ENCODE results near the gene SLC1A5. TPM values are rescaled to one million over a fixed set of nuclear protein-coding genes. Genes with fewer than 3 reads are reported as not detected.
"Not testable (repeated sequence)": the region's sequence is repeated elsewhere in the genome, so short reads cannot be mapped to it uniquely, and the experiment has no call there.

The SLC1A5 gene
- polyA plus RNA-seq, 3 donors, result 34.6 to 64.9 (median 57.3) TPM

GRCh38 chr19:46773018-46773399, 15.4 kb downstream of the SLC1A5 start:
- Histone ChIP-seq H3K79me2 (ENCODE audit: insufficient read depth, low read length) (peaks cover 4% of the 10 kb centered on the region), H4K20me1 (ENCODE audit: insufficient read depth, low read length) (peaks cover 18% of the 10 kb centered on the region), H3K4me3 (replicated peaks in 1 of 3; ENCODE audit: low read depth in 2 of 3, low read length in 3 of 3) (no peak overlapping the region), H3K9me3 (replicated peaks in 1 of 2; ENCODE audit: control insufficient read depth in 1 of 2, insufficient read depth in 1 of 2, low read length in 2 of 2) (no peaks in the 10 kb centered on the region), H3K4me2 (replicated peaks; ENCODE audit: extremely low read depth, low read length, poor library complexity, severe bottlenecking) (no peak overlapping the region), H3K27ac (ENCODE audit: low read depth in 1 of 2, low read length in 2 of 2) (no peak overlapping the region), H2AFZ (ENCODE audit: insufficient read depth, low read depth, low read length, poor library complexity, severe bottlenecking) (no peak overlapping the region), H3K4me1 (ENCODE audit: control insufficient read depth in 1 of 2, insufficient read depth in 2 of 2, low read length in 2 of 2) (peaks cover 0 to under 1% of the 10 kb centered on the region in 2 donors), H3K36me3 (replicated peaks in 1 of 2; ENCODE audit: control insufficient read depth in 1 of 2, insufficient read depth in 2 of 2, low read length in 2 of 2) (peaks cover 28 to 35% of the 10 kb centered on the region in 2 donors), H3K9ac (ENCODE audit: insufficient read depth, low read length, poor library complexity, severe bottlenecking) (no peak overlapping the region), H3K27me3 (ENCODE audit: control insufficient read depth in 2 of 2, insufficient read depth in 2 of 2, low read length in 2 of 2) (no peaks in the 10 kb centered on the region)
- TF ChIP-seq CTCF (IDR thresholded peaks at IDR 0.05), result no peak
- Mint-ChIP-seq H3K4me1 (no peaks in the 10 kb centered on the region), H3K9me3 (no peaks in the 10 kb centered on the region), H3K27ac (no peak overlapping the region), H3K27me3 (ENCODE audit: low read depth in 3 of 3) (peaks cover 0 to 2% (median 1%) of the 10 kb centered on the region in 3 donors), H3K4me3 (no peak overlapping the region), H3K36me3 (peaks cover 29 to 37% of the 10 kb centered on the region in 2 donors)
- no peak for DNase-seq
- WGBS (ENCODE audit: insufficient coverage), result 66% methylated on average over 3 of the region's 7 CpGs
- intact Hi-C loops (cut with micrococcal nuclease), result no loop called here

GRCh38 chr19:46772170-46773017, 16.0 kb downstream of the SLC1A5 start:
- Histone ChIP-seq H3K4me3 (replicated peaks in 1 of 3; ENCODE audit: low read depth in 2 of 3, low read length in 3 of 3) (no peak overlapping the region), H3K36me3 (replicated peaks in 1 of 2; ENCODE audit: control insufficient read depth in 1 of 2, insufficient read depth in 2 of 2, low read length in 2 of 2) (peaks cover 28 to 31% of the 10 kb centered on the region in 2 donors), H3K79me2 (ENCODE audit: insufficient read depth, low read length) (peaks cover 4% of the 10 kb centered on the region), H3K4me1 (ENCODE audit: control insufficient read depth in 1 of 2, insufficient read depth in 2 of 2, low read length in 2 of 2) (no peaks in the 10 kb centered on the region), H3K27ac (ENCODE audit: low read depth in 1 of 2, low read length in 2 of 2) (no peak overlapping the region), H3K27me3 (ENCODE audit: control insufficient read depth in 2 of 2, insufficient read depth in 2 of 2, low read length in 2 of 2) (no peaks in the 10 kb centered on the region), H2AFZ (ENCODE audit: insufficient read depth, low read depth, low read length, poor library complexity, severe bottlenecking) (no peak overlapping the region), H3K9ac (ENCODE audit: insufficient read depth, low read length, poor library complexity, severe bottlenecking) (no peak overlapping the region), H3K9me3 (replicated peaks in 1 of 2; ENCODE audit: control insufficient read depth in 1 of 2, insufficient read depth in 1 of 2, low read length in 2 of 2) (no peaks in the 10 kb centered on the region), H3K4me2 (replicated peaks; ENCODE audit: extremely low read depth, low read length, poor library complexity, severe bottlenecking) (no peak overlapping the region), H4K20me1 (ENCODE audit: insufficient read depth, low read length) (peaks cover 14% of the 10 kb centered on the region)
- intact Hi-C loops (cut with micrococcal nuclease), result no loop called here
- Mint-ChIP-seq H3K36me3 (peaks cover 26 to 32% of the 10 kb centered on the region in 2 donors), H3K4me1 (no peaks in the 10 kb centered on the region), H3K4me3 (no peak overlapping the region), H3K27ac (peak overlapping the region in 2 of 7 donors; percentile 6 to 30), H3K9me3 (no peaks in the 10 kb centered on the region), H3K27me3 (ENCODE audit: low read depth in 3 of 3) (peaks cover 0 to 2% (median 0%) of the 10 kb centered on the region in 3 donors)
- 94% methylated on average over 4 of the region's 12 CpGs for WGBS (ENCODE audit: insufficient coverage)
- TF ChIP-seq CTCF (IDR thresholded peaks at IDR 0.05), result no peak
- DNase-seq, result no peak

GRCh38 chr19:46768746-46769145, 19.6 kb downstream of the SLC1A5 start:
- not testable (repeated sequence) for H2AFZ ChIP-seq (ENCODE audit: insufficient read depth, low read depth, low read length, poor library complexity, severe bottlenecking); H3K9me3 Mint-ChIP-seq
- 82% methylated on average over 2 of the region's 4 CpGs for WGBS (ENCODE audit: insufficient coverage)

More at GRCh38 chr19:46768746-46769145, 19.6 kb downstream of the SLC1A5 start:
- H3K9me3 ChIP-seq (replicated peaks in 1 of 2; ENCODE audit: control insufficient read depth in 1 of 2, insufficient read depth in 1 of 2, low read length in 2 of 2); H3K4me1 ChIP-seq (ENCODE audit: control insufficient read depth in 1 of 2, insufficient read depth in 2 of 2, low read length in 2 of 2); H3K27ac ChIP-seq (ENCODE audit: low read depth in 1 of 2, low read length in 2 of 2); intact Hi-C loops (cut with micrococcal nuclease); H3K36me3 ChIP-seq (replicated peaks in 1 of 2; ENCODE audit: control insufficient read depth in 1 of 2, insufficient read depth in 2 of 2, low read length in 2 of 2); H3K27ac Mint-ChIP-seq; H3K9ac ChIP-seq (ENCODE audit: insufficient read depth, low read length, poor library complexity, severe bottlenecking); DNase-seq; H3K4me3 Mint-ChIP-seq; H4K20me1 ChIP-seq (ENCODE audit: insufficient read depth, low read length); H3K4me2 ChIP-seq (replicated peaks; ENCODE audit: extremely low read depth, low read length, poor library complexity, severe bottlenecking); H3K27me3 ChIP-seq (ENCODE audit: control insufficient read depth in 2 of 2, insufficient read depth in 2 of 2, low read length in 2 of 2); H3K79me2 ChIP-seq (ENCODE audit: insufficient read depth, low read length); H3K27me3 Mint-ChIP-seq (ENCODE audit: low read depth in 3 of 3); H3K36me3 Mint-ChIP-seq; H3K4me3 ChIP-seq (replicated peaks in 1 of 3; ENCODE audit: low read depth in 2 of 3, low read length in 3 of 3): not testable (repeated sequence)
- H3K4me1 Mint-ChIP-seq, result peaks cover 12% of the 10 kb centered on the region

Data from CD14-positive monocyte (primary cell).